Body of pancreas (tissue), 4 donors: ENCODE measurements around the gene LRRC32. TPM values are rescaled to one million over a fixed set of nuclear protein-coding genes. Genes with fewer than 3 reads are reported as not detected.

ENCODE experiments used
- ATAC-seq: fragments of 150-250 bp; one replicate; pipeline ENCODE4 v1.9.1; 2016
- DNase-seq, 4 donors: peaks; one replicate each; pipeline ENCODE4 v3.0.0-alpha.2; 2019
- H3K27ac ChIP-seq, 4 donors: fragments of 200-600 bp; sonication (generic); 1 replicate in 3 of 4; 2 replicates in 1 of 4; pipeline versions ENCODE4 v1.5.1 to v1.6.1; 2016 to 2019; ENCODE audit warnings: mild to moderate bottlenecking in 1 of 4, mixed read lengths in 1 of 4, moderate library complexity in 1 of 4
- H3K27me3 ChIP-seq, 2 donors: fragments of 200-600 bp; sonication (generic); one replicate each; pipeline ENCODE4 v1.6.0; 2016; ENCODE audit warnings: mild to moderate bottlenecking in 1 of 2
- H3K36me3 ChIP-seq, 2 donors: fragments of 200-600 bp; sonication (generic); replicated peaks in 1 of 2; 2 replicates each; pipeline ENCODE4 v1.5.1; 2016; ENCODE audit warnings: low read depth in 2 of 2; ENCODE audit not compliant: insufficient read depth in 1 of 2
- H3K4me1 ChIP-seq: fragments of 200-600 bp; sonication (generic); one replicate; pipeline ENCODE4 v1.6.0; 2016
- H3K4me3 ChIP-seq, 2 donors: fragments of 200-600 bp; sonication (generic); 1 replicate in 1 of 2; 2 replicates in 1 of 2; pipeline ENCODE4 v1.5.1; 2016 to 2019
- H3K9me3 ChIP-seq, 3 donors: fragments of 200-600 bp; sonication (generic); 1 replicate in 2 of 3; 2 replicates in 1 of 3; pipeline ENCODE4 v1.5.1; 2016
- POLR2A ChIP-seq, 3 donors: fragments of 450-650 bp; IDR thresholded peaks; one replicate each; pipeline ENCODE4 v1.6.1; 2016; ENCODE audit warnings: antibody characterized with exemption in 3 of 3, mild to moderate bottlenecking in 2 of 3
- WGBS, 2 donors: methylation state at CpG; one replicate each; pipeline ENCODE4 v1.1.5; 2017; 5-methylcytosine and 5-hydroxymethylcytosine counted together
- intact Hi-C: fragments of 100-400 bp; cut with DNase I; formaldehyde crosslinking; loops from one replicate; pipeline ENCODE4 v1.15.1; 2023
- total RNA-seq, 2 donors: library from RNA; depleted of rRNA; stranded (reverse); fragments of >200 nt; gene quantifications; one replicate each; pipeline ENCODE4 v1.1.0, GENCODE V29; 2016
- TF ChIP-seq, protein P1 (sequence below), 7 experiments: fragments of 450-650 bp in 4 of 7; fragments of 200-600 bp in 3 of 7; sonication (generic) in 3 of 7; IDR thresholded peaks; one replicate each; pipeline ENCODE4 v1.5.1; 2016 to 2019; ENCODE audit warnings: antibody characterized with exemption in 7 of 7

Gene LRRC32
- total RNA-seq, 2 donors from 2014 or later: 9.1 to 17.8 TPM

DNA sequence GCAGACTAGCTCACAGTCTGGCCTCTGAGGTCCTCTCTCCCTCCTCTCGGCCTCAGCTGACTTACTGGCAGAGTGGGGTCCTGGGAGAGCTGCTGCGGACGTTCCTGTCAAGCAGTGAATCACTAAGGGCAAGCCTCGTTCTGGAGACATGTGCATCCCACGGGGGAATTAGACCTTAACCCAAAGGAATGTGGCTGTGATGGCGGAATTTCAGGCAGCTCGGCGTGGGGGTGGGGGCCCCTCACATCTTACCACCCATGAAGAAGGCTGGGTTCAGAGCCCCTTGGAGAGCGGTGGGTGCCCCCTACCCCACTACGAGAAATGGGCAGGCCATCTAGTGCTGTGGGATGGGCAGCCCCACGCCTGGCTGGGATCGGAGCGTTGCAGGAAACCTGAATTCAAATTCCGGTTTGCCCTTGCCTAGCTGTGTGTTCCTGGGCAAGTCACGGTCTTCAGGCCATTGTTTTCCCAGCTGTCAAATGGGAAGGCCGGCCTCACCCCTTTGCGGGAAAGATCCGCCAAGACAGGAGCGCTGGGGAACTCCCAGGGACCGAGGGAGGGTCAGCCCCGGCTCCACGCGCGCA, 554 bp downstream of the LRRC32 start:
- peak in 2 of 4 donors; percentile 32 to 40 for DNase-seq
- 36 to 43% methylated on average over 4 to 19 of the region's 24 CpGs for WGBS, 2 donors
- H3K27ac ChIP-seq: peak overlapping the region in 2 of 4 donors; percentile 54 to 62
- peaks cover 11% of the 10 kb centered on the region for H3K4me1 ChIP-seq
- no peak for ATAC-seq
- H3K4me3 ChIP-seq: peak overlapping the region in 1 of 2 donors; percentile 16
- intact Hi-C loops: no loop called here
- H3K36me3 ChIP-seq: no peaks in the 10 kb centered on the region
- TF ChIP-seq, protein P1, sequence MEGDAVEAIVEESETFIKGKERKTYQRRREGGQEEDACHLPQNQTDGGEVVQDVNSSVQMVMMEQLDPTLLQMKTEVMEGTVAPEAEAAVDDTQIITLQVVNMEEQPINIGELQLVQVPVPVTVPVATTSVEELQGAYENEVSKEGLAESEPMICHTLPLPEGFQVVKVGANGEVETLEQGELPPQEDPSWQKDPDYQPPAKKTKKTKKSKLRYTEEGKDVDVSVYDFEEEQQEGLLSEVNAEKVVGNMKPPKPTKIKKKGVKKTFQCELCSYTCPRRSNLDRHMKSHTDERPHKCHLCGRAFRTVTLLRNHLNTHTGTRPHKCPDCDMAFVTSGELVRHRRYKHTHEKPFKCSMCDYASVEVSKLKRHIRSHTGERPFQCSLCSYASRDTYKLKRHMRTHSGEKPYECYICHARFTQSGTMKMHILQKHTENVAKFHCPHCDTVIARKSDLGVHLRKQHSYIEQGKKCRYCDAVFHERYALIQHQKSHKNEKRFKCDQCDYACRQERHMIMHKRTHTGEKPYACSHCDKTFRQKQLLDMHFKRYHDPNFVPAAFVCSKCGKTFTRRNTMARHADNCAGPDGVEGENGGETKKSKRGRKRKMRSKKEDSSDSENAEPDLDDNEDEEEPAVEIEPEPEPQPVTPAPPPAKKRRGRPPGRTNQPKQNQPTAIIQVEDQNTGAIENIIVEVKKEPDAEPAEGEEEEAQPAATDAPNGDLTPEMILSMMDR (IDR thresholded peaks at IDR 0.05): no peak
- no peak for TF ChIP-seq POLR2A (IDR thresholded peaks at IDR 0.05)
- H3K9me3 ChIP-seq: no peaks in the 10 kb centered on the region
- peaks cover 0 to 9% of the 10 kb centered on the region in 2 donors for H3K27me3 ChIP-seq

DNA sequence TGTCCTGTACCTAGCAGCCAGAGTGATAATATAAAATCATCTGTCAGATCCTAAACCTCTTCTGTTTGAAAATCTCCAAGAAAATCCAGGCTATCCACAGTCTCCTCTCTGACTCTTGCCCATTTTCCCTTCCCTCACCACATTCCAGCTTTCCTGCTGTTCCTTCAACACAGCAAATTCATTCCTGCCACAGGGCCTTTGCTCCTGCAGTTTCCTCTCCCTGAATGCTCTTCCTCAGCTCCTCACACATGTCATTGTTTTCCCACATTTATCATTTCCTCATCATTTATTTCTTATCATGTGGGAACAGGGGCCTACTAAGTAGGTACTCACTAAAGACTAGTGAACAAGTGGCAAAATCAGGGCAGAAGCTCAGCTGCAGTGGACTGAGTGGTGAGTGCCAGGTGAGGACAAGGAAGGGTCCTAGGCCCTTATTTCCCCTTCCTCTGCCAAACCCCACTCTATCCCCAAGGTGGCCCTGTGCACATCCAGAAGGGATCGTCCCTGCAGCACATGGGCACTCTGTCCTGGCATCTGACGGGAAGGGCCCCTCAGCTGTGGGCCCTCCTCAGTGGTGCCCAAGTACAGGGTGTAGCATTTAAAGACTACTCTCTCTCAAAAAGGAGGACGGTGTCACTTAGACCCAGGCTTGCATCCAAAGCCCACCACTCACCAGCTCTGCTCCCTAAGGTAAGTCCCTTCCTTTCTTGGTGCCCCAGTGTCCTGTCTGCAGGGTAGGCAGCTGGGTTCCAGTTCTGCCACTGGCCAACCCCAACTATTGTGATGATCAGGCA, 2.0 kb downstream of the LRRC32 start:
- intact Hi-C loops: no loop called here
- no peak overlapping the region for H3K4me3 ChIP-seq
- H3K27ac ChIP-seq: no peak overlapping the region
- ATAC-seq (no peak), DNase-seq (no peak)
- no peaks in the 10 kb centered on the region for H3K36me3 ChIP-seq
- 82 to 86% methylated on average over 2 to 3 of the region's 3 CpGs for WGBS, 2 donors
- H3K27me3 ChIP-seq: peaks cover 0 to 9% of the 10 kb centered on the region in 2 donors
- H3K4me1 ChIP-seq: peaks cover 11% of the 10 kb centered on the region
- H3K9me3 ChIP-seq: no peaks in the 10 kb centered on the region
- TF ChIP-seq, protein P1 (IDR thresholded peaks at IDR 0.05): no peak
- TF ChIP-seq POLR2A (IDR thresholded peaks at IDR 0.05): no peak

DNA sequence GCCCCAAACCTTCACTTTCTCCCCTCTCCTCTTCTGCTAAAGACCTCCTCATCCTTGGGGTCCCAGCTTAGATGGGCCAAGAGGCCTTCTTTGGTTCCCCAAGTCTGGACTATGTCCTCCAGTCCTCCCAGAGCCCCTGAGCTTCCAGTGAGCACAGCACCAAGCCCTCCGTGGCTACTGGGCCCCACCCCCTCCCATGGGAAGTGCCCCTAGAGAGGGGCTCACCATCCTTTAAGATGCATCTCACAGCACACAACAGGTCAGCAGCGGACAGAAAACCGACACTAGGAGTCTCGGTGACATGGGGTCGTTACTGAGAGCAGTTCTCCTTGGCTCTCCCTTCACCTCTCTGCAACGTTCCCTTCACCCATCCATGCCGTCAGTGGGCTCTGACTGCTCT, 2.7 kb downstream of the LRRC32 start:
- no peak for ATAC-seq
- no peak for TF ChIP-seq POLR2A (IDR thresholded peaks at IDR 0.05)
- TF ChIP-seq, protein P1 (IDR thresholded peaks at IDR 0.05): no peak
- intact Hi-C loops: no loop called here
- 81 to 89% methylated on average over 7 of the region's 7 CpGs for whole genome bisulfite sequencing, 2 donors
- no peaks in the 10 kb centered on the region for H3K9me3 ChIP-seq
- no peak for DNase-seq
- H3K27me3 ChIP-seq: peaks cover 0 to 9% of the 10 kb centered on the region in 2 donors
- H3K4me1 ChIP-seq: peaks cover 11% of the 10 kb centered on the region
- H3K27ac ChIP-seq: no peak overlapping the region
- H3K36me3 ChIP-seq: no peaks in the 10 kb centered on the region
- no peak overlapping the region for H3K4me3 ChIP-seq

DNA sequence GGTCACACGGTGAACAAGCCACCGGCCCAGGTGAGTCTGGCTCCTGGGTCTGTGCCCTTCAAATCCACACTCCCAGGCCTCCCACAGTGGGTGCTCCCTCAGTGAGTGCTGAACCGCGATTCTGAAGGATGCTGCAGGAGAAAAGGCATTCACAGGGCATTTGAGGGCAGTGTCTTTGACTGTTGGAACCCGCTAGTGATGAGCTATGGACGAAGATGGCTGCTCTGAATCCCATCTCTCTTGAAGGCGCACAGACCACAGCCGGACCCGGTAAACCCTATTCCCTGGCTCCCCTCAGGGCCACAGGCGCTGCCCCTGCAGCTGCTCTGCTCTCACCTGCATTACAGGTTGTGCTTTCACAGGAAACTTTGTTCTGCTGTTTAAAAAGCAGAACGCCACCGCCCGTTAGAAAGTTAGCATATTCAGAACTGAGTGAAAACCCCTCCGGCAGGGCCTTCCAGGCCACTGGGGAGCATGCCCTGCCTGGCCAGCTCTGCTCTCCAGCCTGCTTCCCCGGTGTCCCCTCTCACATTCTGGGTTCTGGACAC, 3.2 kb downstream of the LRRC32 start:
- no peak overlapping the region for H3K27ac ChIP-seq
- H3K27me3 ChIP-seq: peaks cover 0 to 9% of the 10 kb centered on the region in 2 donors
- DNase-seq (peak in 1 of 4 donors; percentile 5), ATAC-seq (no peak)
- no peaks in the 10 kb centered on the region for H3K9me3 ChIP-seq
- peaks cover 11% of the 10 kb centered on the region for H3K4me1 ChIP-seq
- intact Hi-C loops: no loop called here
- WGBS, 2 donors: 79 to 82% methylated on average over 8 to 15 of the region's 15 CpGs
- no peak overlapping the region for H3K4me3 ChIP-seq
- no peaks in the 10 kb centered on the region for H3K36me3 ChIP-seq
- TF ChIP-seq POLR2A (IDR thresholded peaks at IDR 0.05): no peak
- TF ChIP-seq, protein P1 (IDR thresholded peaks at IDR 0.05): no peak
